Muscle of leg (tissue), 11 donors: Measurements from ENCODE around the gene STPG1. TPM values are rescaled to one million over a fixed set of nuclear protein-coding genes. Genes with fewer than 3 reads are reported as not detected.

Source experiments
- DNase-seq: peaks from one replicate; pipeline ENCODE4 v3.0.0; 2013
- H3K27ac ChIP-seq: one replicate; pipeline ENCODE4 v1.5.1; 2013; ENCODE audit warnings: mild to moderate bottlenecking, low read length, control low read depth
- H3K27me3 ChIP-seq: one replicate; pipeline ENCODE4 v1.6.1; 2013; ENCODE audit warnings: low read length; ENCODE audit not compliant: control insufficient read depth, insufficient read depth
- H3K36me3 ChIP-seq: one replicate; pipeline ENCODE4 v1.6.1; 2013; ENCODE audit warnings: low read length; ENCODE audit not compliant: control insufficient read depth, insufficient read depth
- H3K4me1 ChIP-seq: one replicate; pipeline ENCODE4 v1.6.1; 2013; ENCODE audit warnings: low read length; ENCODE audit not compliant: control insufficient read depth, insufficient read depth
- H3K4me3 ChIP-seq: one replicate; pipeline ENCODE4 v1.5.1; 2013; ENCODE audit warnings: low read length, control low read depth
- H3K9me3 ChIP-seq: replicated peaks from 2 replicates; pipeline ENCODE4 v1.6.1; 2013; ENCODE audit warnings: low read depth, low read length; ENCODE audit not compliant: control insufficient read depth
- WGBS: methylation state at CpG from one replicate; pipeline ENCODE4 v1.1.5; 2013; ENCODE audit warnings: missing lambda C conversion rate; ENCODE audit not compliant: insufficient coverage; 5-methylcytosine and 5-hydroxymethylcytosine counted together
- polyA plus RNA-seq, 8 donors: library from polyadenylated mRNA; unstranded; fragments of 120-200 nt; gene quantifications; one replicate each; pipeline versions ENCODE4 v1.2.1 to v1.2.3, GENCODE V29; 2013; ENCODE audit warnings: inconsistent platforms in 1 of 8, low replicate concordance in 1 of 8; ENCODE audit not compliant: insufficient read length in 8 of 8, insufficient read depth in 1 of 8
- total RNA-seq: library from RNA; stranded (reverse); fragments of 120-200 nt; gene quantifications from one replicate; pipeline ENCODE4 v1.2.4, GENCODE V29; 2013

The STPG1 gene
- total and polyA plus RNA-seq, 9 donors: 0.94 to 2.5 (median 1.4) TPM

DNA sequence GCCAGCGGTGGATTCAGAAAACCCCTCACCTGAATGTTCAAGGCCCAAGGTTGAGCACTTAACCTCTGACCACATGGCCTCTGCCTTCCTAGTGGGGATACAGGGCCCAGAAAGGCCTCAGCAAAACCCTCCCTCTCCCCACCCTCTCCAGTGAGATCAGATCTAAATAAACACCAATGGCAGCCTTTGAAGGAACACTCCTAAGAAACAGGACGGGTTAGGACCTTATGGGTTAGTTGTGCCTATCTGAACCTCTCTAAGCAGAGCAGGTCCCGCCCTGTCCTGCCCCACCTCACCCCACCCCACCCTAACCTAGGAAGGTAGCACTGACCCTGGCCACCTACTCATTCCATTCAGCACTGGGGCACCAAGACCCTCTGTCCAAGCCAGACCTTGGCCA is 102.3 kb downstream of the STPG1 start:
- H3K9me3 ChIP-seq: no peaks in the 10 kb centered on the region
- WGBS: 93% methylated on average over 3 of the region's 3 CpGs
- no peaks in the 10 kb centered on the region for H3K36me3 ChIP-seq
- H3K4me3 ChIP-seq: no peak overlapping the region
- DNase-seq: no peak
- peaks cover 5% of the 10 kb centered on the region for H3K27me3 ChIP-seq
- no peaks in the 10 kb centered on the region for H3K4me1 ChIP-seq
- H3K27ac ChIP-seq: no peak overlapping the region

DNA sequence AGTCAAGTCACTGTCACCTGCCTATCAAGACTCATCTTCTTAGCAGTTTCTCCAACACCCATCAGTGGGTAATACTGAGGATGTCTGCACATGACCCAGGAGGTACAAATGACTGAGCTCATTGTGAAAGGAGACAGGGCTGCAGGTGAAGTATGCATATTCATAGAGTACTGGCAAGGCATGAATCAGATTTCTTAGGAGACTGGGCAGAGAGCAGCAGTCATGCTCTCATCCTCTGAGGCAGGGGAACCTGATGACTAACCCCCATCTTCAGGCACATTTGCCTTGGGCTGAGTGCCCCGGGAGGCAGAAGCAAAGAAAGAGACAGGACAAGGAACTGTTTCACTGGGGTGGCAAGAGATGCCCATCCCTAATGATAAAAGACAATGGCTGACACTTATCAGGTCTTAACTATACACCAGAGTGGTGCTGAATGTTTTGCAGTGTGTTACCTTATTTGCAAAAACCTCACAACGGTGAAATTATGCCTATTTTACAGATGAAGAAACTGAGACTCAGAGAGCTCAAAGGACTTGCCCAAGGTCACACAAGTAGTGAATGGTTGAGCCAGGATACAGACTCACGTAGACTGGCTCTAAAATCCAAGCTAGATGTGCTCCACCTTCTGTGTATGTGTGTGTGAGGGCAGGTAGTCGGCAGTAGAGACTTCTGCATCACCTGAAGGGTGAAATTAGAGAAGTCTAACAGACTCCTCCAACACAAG is 103.7 kb downstream of the STPG1 start:
- Histone ChIP-seq H3K27me3 (peaks cover 2% of the 10 kb centered on the region), H3K9me3 (no peaks in the 10 kb centered on the region), H3K4me1 (no peaks in the 10 kb centered on the region), H3K4me3 (no peak overlapping the region), H3K27ac (no peak overlapping the region), H3K36me3 (no peaks in the 10 kb centered on the region)
- DNase-seq: no peak
- 60% methylated on average over 1 of the region's 4 CpGs for WGBS

DNA sequence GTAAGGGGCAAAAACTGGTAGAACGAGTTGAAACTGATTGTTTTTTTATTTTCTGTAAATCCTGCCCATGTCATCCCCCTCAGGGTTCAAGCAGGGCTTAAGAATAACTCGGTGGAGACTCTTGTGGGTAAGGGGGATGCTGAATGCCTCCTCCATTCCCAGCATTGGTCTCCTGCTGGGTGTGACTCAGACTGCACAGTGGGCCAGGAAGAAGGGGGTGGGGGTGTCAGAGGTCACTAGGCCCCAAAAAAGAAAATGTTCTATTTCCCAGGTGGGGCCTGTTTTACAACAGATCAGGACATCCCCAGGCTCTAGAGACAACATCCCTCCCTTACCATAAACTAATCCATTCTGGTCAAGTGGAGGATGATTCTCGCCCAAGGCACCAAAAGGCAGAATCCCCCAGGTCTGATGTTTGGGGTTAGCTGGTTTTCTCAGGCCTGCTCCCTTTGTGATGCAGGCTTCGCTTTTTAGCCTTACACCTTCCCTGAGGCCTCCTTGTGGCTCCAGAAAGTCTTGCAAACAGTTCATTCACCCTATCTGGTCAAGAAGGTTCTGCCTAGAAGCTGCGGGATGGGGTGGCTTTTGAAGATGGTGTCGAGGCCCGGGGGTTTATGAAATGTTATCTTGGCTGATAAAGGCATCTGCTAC is 105.1 kb downstream of the STPG1 start:
- no CpG with 5 or more reads among the region's 7 CpGs for WGBS
- no peak overlapping the region for H3K4me3 ChIP-seq
- no peak for DNase-seq
- H3K27ac ChIP-seq: no peak overlapping the region
- H3K9me3 ChIP-seq: no peaks in the 10 kb centered on the region
- H3K4me1 ChIP-seq: no peaks in the 10 kb centered on the region
- H3K27me3 ChIP-seq: peaks cover 2% of the 10 kb centered on the region
- no peaks in the 10 kb centered on the region for H3K36me3 ChIP-seq

Other genes starting within 250 kb of the STPG1 start
- 0.04 TPM for gene IFNLR1, start 226.5 kb downstream of the STPG1 start, total RNA-seq
- gene IFNLR1, start 226.5 kb downstream of the STPG1 start, polyA plus RNA-seq: 1 to 10 TPM in 1 of 8 donors, under 1 TPM in 6, not detected in 1; 0.06 to 1.1 (median 0.21) TPM
- gene GRHL3, start 94.4 kb downstream of the STPG1 start, total RNA-seq: 0.09 TPM
- 1 to 10 TPM in 1 of 8 donors, under 1 TPM in 5, not detected in 2; 0.05 to 7.7 (median 0.10) TPM for gene GRHL3, start 94.4 kb downstream of the STPG1 start, polyA plus RNA-seq
- 4.9 TPM for gene NIPAL3, start 2.0 kb upstream of the STPG1 start, total RNA-seq
- 1 to 10 TPM; 3.2 to 5.9 (median 4.6) TPM for gene NIPAL3, start 2.0 kb upstream of the STPG1 start, polyA plus RNA-seq
- 1.4 TPM for gene RCAN3, start 89.1 kb upstream of the STPG1 start, total RNA-seq
- 1 to 10 TPM in 7 of 8 donors, under 1 TPM in 1; 0.95 to 4.0 (median 1.6) TPM for gene RCAN3, start 89.1 kb upstream of the STPG1 start, polyA plus RNA-seq
- 0.18 TPM for gene NCMAP, start 142.3 kb upstream of the STPG1 start, total RNA-seq
- gene NCMAP, start 142.3 kb upstream of the STPG1 start, polyA plus RNA-seq: under 1 TPM in 5 of 8 donors, not detected in 3; 0.05 to 0.92 (median 0.06) TPM
- 30.4 TPM for gene SRRM1, start 229.5 kb upstream of the STPG1 start, total RNA-seq
- gene SRRM1, start 229.5 kb upstream of the STPG1 start, polyA plus RNA-seq: 100 to 1,000 TPM in 1 of 8 donors, 10 to 100 TPM in 7; 59.2 to 116 (median 80.5) TPM